COR-L47 (cell line): ENCODE results near the gene NELFB.

Experiments
- DNase-seq: peaks from one replicate; lab custom pipeline; 2025; lab: John Stamatoyannopoulos, UW

NELFB gene

GRCh38 chr9:137281345-137282116 lies 26.4 kb downstream of the NELFB start:
- DNase-seq, result no peak

- DNase-seq, result peak; percentile 74
Measured at GRCh38 chr9:137286975-137287383, 31.9 kb downstream of the NELFB start.

- no peak for DNase-seq
Measured at GRCh38 chr9:137293094-137293481, 38.0 kb downstream of the NELFB start.

GRCh38 chr9:137293482-137294090 lies 38.5 kb downstream of the NELFB start:
- DNase-seq, result no peak

DNA sequence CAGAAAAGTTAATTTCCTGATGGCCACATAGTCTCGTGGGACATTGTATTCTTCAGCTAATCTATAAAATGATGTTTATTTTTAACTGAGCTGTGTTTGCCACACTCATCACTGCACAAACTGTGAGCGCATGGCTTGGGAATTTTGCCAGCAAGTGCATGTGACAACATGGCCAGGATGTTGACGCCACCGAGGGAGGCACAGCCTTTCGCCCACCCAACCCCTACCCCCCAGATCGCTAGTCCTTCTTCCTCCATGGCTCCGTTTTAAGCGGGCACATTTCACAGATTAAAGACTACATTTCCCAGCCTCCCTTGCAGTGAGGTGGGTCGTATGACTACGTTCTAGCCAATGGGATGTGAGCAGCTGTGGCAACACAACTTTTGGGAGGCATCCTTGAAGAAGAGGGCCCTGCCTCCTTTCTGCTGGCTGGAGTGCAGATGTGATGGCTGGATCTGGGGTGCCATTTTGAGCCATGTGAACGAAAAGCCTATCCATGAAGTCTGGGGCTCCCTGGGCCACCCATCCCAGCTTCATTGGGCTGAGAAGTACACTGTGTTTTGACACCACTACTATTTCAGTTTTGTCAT lies 39.1 kb downstream of the NELFB start:
- peak; percentile 51 for DNase-seq

GRCh38 chr9:137294681-137295237 lies 39.6 kb downstream of the NELFB start:
- DNase-seq, result no peak

DNA sequence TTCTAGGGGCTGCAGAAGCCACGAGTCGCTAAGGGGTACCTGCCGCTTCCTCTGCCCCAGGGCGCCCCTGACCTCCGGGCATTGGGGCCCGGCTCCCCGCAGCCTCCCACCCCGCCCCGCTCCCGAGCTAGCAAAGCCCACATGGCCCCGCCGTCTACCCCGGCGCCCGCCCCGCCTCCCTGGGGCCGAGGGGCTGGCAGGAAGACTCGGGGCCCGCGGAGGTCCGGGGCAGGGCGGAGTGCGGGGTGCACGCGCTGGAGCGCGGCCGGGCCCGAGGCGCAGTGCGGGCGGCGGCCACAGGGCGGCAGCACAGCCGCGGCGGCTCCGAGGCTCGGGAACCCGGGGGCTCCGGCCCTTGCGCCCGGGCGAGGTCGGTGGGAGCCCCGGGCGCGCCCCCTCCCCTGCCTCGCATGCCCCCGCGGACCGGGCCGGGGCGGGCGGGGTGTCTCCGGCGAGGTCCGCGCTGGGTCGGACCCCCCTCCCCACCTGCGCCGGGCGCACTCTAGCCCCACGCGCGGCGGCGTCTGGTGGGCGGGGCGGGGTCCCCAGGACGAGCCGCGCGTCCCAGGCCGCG lies 40.2 kb downstream of the NELFB start:
- no peak for DNase-seq

DNA sequence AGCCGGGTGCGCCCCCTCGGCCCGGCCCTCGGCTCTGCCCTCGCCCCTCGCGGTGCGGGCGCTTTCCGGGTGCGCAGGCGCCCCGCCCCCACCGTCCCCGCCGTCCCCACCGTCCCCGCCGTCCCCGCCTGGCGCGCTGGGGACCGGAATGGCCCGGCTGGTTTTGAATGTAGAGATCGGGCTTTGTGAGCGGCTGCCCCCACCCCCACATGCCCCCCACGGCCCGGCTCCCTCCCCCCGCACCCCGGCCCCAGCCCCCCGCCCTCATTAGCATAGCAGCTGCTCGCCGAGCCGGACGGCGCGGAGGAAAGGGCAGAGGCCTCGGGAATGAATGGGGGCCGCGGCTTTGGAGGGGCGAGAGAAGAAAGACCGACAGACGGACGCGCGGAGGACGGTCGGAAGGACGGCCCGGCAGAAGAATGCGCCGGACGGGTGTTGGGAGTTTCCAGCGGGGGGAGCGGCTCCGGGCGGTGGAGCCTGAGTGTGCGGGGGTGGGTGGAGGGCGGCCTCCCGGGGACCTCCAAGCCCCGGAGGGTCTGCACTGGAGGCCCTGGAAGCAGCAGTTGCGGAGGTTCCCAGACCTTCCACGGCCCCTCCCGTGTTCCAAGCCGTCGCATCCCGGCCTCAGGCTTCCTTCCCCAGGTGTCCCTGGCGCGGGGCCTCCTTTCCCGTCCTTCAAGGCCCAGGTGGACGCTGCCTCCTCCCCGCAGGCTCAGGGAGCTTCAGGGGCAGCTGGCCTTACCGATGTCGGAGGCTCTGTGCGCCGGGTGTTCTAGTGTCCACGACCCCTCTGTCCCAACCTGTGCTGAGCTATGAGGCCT lies 40.9 kb downstream of the NELFB start:
- no peak for DNase-seq

- DNase-seq, result no peak
Measured at GRCh38 chr9:137296670-137297664, 41.8 kb downstream of the NELFB start.

GRCh38 chr9:137297966-137298365 lies 42.8 kb downstream of the NELFB start:
- no peak for DNase-seq

- no peak for DNase-seq
Measured at GRCh38 chr9:137298401-137299202, 43.5 kb downstream of the NELFB start.

DNA sequence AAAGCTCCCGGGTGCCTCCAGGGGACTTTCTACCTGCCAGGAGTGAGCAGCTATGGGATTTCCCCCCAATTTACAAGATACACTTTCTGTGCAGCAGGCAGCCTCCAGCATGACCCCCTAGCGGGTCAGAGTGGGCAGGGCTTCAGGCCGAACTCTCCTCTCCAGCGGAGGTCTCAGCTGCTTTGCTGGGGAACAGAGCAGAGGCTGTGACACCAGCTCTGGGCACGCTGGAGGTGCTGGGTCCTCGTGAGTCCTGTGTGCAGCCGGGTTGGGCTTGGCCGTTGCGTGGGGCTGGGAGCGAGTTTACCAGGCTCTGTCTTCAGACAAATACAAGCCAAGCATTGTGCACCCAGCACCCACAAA lies 44.1 kb downstream of the NELFB start:
- no peak for DNase-seq

DNA sequence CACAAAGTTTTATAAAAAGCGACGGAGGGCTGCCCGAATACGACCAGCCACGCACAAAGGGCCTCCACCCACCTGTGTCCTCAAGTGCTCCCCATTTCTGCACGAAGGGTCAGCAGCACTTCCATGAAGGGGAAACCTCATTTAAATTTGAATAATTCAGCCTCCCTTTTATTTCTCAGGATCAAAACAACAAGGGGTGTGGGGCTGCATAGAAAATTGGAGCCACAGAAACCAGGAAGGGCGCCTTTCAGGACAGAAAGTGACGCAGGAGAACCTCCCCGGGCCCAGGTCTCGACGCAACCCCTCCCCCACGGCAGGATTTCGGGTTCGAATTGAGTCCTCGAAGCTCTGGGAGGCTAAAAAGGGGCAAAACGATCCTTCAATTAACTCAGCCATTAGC lies 44.8 kb downstream of the NELFB start:
- no peak for DNase-seq

- DNase-seq, result peak; percentile 14
Measured at GRCh38 chr9:137300567-137301080, 45.5 kb downstream of the NELFB start.

GRCh38 chr9:137301081-137301947 lies 46.2 kb downstream of the NELFB start:
- DNase-seq, result peak; percentile 41

DNA sequence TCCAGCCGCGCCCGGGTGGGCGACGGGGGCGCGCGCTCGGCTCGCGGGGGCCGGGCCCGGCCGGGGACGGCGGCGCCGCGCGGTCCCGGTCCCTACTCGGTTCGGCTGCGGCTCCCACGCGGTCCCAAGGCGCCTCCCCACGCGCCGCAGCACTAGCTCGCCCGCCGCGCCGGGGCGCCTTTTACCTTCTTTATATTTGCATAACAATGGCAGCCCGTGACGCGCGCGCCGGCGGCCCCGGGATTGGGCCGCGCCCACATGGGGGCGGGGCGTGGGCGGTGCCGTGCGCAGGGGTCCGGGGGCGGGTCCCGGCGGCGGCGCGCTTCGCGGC lies 47.0 kb downstream of the NELFB start, which contains the start of gene NRARP:
Gene NRARP (minus strand): TSS at position 154 of the 331 bp plus-strand sequence. CDS start 343 bp downstream, outside the sequence.
- DNase-seq, result peak; percentile 87

DNA sequence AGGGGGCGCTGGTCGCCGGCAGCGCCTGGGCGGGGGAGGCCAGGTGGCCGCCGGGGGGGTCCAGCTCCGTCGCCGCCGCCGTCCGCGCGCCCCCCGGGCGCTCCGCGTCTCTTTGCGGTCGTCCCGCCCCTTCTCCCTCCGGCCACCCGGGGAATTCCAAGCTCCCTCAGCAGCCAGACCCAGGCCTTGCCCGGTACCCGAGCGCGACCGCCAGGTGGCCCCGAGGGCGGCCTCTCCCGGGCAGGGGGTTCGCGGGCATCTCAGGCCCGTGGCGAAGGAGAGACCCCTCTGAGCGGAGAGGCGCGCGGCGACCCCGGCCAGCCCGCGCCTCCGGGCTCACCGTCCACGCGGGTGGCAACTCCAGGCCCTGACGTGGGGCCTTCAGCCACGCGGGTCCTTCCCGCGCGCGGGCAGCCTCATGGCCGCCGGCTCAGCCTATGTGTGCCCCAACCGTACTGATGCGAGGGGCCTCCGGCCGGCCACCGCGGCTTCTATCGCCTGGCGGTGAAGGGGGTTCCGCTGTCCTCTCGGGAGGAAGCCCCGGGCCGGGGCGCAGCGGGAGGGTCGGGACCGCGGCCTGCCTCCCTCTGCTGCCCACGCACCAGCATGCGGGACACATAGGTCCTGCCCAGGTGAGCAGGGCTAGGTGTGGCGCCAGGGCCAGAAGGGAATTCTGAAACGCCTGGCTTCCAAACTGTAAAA lies 47.5 kb downstream of the NELFB start:
- DNase-seq, result peak; percentile 73
